GM21447 (cell line): ENCODE measurements around the gene ALKBH6.

Source experiments
- ATAC-seq: cut with Tn5 transposase; IDR thresholded peaks from one replicate; pipeline ENCODE4 v1.9.1; 2021; ENCODE audit not compliant: unreplicated experiment

ALKBH6 gene

GRCh38 chr19:35960432-35960972 is 53.5 kb downstream of the ALKBH6 start:
- no peak for ATAC-seq

DNA sequence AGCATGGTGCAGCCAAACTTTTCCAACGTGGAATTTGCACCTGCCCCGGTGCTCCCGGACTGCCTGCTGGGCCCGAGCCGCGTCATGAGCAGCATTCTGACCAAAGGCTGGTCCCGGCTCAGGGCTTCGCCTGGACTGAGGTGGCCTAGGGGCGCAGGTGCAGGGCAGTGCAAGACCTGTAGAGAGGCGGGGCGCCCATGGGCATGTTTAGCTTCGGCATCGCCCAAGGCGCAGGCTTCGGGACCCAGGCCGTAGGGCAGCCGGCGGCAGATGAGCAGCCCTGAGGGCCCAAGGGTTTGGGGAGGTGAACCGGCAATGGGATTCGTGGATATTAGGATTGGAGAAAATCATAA is 54.1 kb downstream of the ALKBH6 start:
- ATAC-seq: no peak
